Measurements from ENCODE around the gene CHFR.

CHFR gene

DNA sequence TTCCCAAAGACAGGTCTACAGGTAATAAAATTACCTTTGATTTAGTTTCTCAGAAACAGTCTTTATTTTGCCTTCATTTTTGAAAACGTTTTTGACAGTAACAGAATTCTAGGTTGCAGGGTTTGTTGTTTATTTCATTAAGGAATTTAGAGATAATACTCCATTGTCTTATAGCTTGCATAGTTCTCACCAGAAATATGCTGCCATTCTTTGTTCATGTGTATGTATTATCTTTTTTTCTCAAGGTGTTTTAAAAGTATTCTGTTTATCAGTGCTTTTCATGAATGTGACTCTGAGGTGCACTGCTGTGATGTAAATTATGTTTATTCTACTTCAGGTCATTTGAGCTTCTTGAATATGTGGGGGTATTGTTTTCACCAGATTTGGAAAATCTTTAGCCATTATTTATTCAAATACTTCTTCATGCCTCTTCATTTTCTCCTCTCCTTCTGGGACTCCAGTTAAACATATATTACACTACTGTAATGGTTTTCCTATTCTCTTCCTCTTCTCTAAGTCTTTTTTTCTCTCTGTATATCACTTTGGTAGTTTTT, 36.0 kb upstream of the CHFR start:
- H3K4me3 ChIP-seq (ENCODE audit: low read depth, low read length) = no peak overlapping the region
- DNase-seq (ENCODE audit: low read depth) = no peak
- no peak for TF ChIP-seq CTCF (IDR thresholded peaks at IDR 0.05; ENCODE audit: low read depth, low read length)
- TF ChIP-seq MAX (IDR thresholded peaks at IDR 0.05; ENCODE audit: low read depth, low read length) = no peak
- no peak for TF ChIP-seq POLR2A (IDR thresholded peaks at IDR 0.05; ENCODE audit: extremely low read depth, insufficient read length)
- TF ChIP-seq MYC (IDR thresholded peaks at IDR 0.05; ENCODE audit: low read depth, low read length) = no peak

GRCh38 chr12:132922676-132923075, 35.3 kb upstream of the CHFR start:
- DNase-seq (ENCODE audit: low read depth) = no peak
- H3K4me3 ChIP-seq (ENCODE audit: low read depth, low read length) = no peak overlapping the region
- TF ChIP-seq CTCF (IDR thresholded peaks at IDR 0.05; ENCODE audit: low read depth, low read length) (no peak), MAX (IDR thresholded peaks at IDR 0.05; ENCODE audit: low read depth, low read length) (no peak), MYC (IDR thresholded peaks at IDR 0.05; ENCODE audit: low read depth, low read length) (no peak), POLR2A (IDR thresholded peaks at IDR 0.05; ENCODE audit: extremely low read depth, insufficient read length) (no peak)

DNA sequence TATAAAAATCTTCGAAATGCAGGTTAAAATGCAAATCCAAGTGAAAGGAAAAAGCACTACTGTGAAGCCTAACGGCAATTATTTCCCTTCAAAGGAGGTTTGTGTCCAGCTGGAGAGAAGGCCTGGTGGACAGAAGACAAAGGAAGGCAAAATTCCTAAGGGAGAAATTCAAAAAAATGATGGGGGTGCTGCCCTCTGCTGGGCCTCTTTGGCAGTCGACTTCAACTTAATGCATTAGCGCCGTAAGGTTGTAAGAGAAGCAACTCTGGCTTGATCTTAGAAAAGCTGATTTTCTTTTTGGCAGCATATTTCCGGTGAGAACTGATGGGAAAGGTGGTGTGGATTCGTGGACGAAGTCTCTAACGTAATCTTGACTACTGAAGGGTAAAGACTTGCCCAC, 34.3 kb upstream of the CHFR start:
- H3K4me3 ChIP-seq (ENCODE audit: low read depth, low read length) = no peak overlapping the region
- TF ChIP-seq MYC (IDR thresholded peaks at IDR 0.05; ENCODE audit: low read depth, low read length) (no peak), CTCF (IDR thresholded peaks at IDR 0.05; ENCODE audit: low read depth, low read length) (peak; percentile 28), MAX (IDR thresholded peaks at IDR 0.05; ENCODE audit: low read depth, low read length) (no peak), POLR2A (IDR thresholded peaks at IDR 0.05; ENCODE audit: extremely low read depth, insufficient read length) (no peak)
- DNase-seq (ENCODE audit: low read depth) = no peak

DNA sequence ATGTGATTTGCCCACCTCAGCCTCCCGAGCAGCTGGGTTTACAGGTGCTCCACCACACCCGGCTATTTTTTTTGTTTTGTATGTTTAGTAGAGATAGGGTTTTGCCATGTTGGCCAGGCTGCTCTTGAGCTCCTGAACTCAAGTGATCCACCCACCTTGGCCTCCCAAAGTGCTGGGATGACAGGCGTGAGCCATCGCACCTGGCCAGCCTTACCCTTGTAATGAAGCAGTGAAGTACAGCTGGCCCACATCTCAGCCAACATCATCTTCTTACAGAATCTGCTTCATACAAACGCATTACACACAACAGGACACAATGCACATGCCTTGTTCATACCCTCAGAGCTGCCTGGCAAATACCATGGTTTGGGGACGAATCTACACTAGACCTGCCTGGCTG, 31.3 kb upstream of the CHFR start:
- TF ChIP-seq POLR2A (IDR thresholded peaks at IDR 0.05; ENCODE audit: extremely low read depth, insufficient read length) (no peak), MYC (IDR thresholded peaks at IDR 0.05; ENCODE audit: low read depth, low read length) (no peak), CTCF (IDR thresholded peaks at IDR 0.05; ENCODE audit: low read depth, low read length) (no peak), MAX (IDR thresholded peaks at IDR 0.05; ENCODE audit: low read depth, low read length) (no peak)
- no peak overlapping the region for H3K4me3 ChIP-seq (ENCODE audit: low read depth, low read length)
- DNase-seq (ENCODE audit: low read depth) = no peak

- no peak for DNase-seq (ENCODE audit: low read depth)
- no peak for TF ChIP-seq MYC (IDR thresholded peaks at IDR 0.05; ENCODE audit: low read depth, low read length)
- TF ChIP-seq POLR2A (IDR thresholded peaks at IDR 0.05; ENCODE audit: extremely low read depth, insufficient read length) = no peak
- TF ChIP-seq CTCF (IDR thresholded peaks at IDR 0.05; ENCODE audit: low read depth, low read length) = no peak
- TF ChIP-seq MAX (IDR thresholded peaks at IDR 0.05; ENCODE audit: low read depth, low read length) = no peak
- H3K4me3 ChIP-seq (ENCODE audit: low read depth, low read length) = peak overlapping the region; percentile 43
These were observed 21.6 kb upstream of the CHFR start for GRCh38 chr12:132909030-132909368.
